G401 (cell line): Measurements from ENCODE around the gene PRKN. TPM values are rescaled to one million over a fixed set of nuclear protein-coding genes. Genes with fewer than 3 reads are reported as not detected.
"Not testable (repeated sequence)": the region's sequence is repeated elsewhere in the genome, so short reads cannot be mapped to it uniquely, and the experiment has no call there.

ENCODE experiments used
- DNase-seq: peaks from one replicate; pipeline ENCODE4 v3.0.0-alpha.2; 2015; ENCODE audit warnings: low spot score
- in situ Hi-C: cut with HindIII; loops from 2 replicates; pipeline ENCODE4 v1.10.0; 2016; ENCODE audit warnings: low sequenced_read_pairs, mixed read lengths
- total RNA-seq: library from RNA; depleted of rRNA; stranded (reverse); fragments of >200 nt; shearing (Covaris generic); gene quantifications from 2 replicates; pipeline ENCODE4 v1.2.3, GENCODE V29; 2014

Gene PRKN
- total RNA-seq, 1 experiment from 2014 or later: 1.1 TPM

DNA sequence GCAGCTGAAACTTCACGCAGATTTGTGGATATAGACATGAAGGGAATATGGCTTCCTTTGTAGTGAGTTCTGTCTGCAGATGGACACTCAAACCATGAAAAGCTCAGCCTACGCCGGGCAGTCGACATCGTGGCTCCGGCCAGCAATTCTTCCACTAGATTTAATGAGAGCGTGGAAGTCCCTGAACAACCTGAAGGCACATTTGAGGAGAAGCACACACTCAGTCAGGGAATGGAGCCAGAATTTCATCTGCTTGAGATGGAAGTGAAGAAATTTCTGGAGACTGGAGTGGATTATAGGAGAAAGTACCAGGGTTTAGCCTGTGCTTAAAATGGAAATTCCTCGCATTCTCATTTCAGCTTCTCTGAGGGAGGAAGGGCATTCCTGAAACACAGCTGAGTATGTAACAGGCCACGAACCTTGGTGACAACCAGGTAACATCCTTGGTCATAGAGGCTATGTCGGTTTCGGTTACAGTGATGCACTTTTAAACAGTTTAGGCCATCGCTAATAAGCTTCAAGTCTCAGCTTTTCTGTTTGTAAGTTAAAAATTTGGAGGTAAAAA lies 1373.2 kb downstream of the PRKN start:
- peak; percentile 79 for DNase-seq
- in situ Hi-C loops: no loop called here

DNA sequence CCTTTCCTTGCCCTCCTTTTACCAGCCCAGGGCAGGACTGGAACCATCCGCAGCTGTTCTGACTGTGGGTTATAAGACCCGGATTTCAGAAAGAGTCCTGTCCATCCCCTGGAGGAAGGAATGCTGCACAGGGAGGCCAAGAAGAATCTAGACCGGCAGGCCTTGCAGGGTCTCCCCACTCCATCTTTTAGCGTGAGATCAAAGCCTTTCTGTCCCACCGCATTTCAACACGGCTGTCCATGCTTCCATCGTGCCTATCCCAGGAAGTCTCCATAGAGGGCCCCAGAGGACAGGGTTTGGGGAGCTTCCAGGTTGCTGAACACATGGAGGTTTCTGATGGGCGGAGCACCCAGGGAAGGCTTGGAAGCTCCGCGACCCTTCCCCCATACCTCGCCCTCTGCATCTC lies 1374.4 kb downstream of the PRKN start:
- DNase-seq: peak; percentile 13
- in situ Hi-C loops: no loop called here

DNA sequence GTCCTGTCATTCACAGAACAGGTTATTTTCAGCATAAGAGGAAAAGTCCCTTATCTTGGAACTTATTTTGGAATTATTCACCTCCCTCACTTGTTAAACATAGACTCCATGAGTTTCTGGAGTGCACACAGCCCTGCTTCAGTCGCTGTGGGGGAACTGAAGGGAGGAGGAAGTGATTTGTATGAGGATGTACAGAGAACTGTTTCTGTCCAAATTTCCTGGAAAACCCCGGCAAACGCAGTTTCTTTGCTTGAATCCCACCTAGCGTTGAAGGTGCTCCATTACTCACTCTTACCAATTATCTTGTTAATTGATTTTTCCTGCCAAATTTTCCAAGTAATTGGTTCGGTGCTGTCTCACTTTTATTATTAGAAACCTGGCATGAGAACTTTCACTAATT lies 1375.7 kb downstream of the PRKN start:
- no peak for DNase-seq
- in situ Hi-C loops: no loop called here

DNA sequence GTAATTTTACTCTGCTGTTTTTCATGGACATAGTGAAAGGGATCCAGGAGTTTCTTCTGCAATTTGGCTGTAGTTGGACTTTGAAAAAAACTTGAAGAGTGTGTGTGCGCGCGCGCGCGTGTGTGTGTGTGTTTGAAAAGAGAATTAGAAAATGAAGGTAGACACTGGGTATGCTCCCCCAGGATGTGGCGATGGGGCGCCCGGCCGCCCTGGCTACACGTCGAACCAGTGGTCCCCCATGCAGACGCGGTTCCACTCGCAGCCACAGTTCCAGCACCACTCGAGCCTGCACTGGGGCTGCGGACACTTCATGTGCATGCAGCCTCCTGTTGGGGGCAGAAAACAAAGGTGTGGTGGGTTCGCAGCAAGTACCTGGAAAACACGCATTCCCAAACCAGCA lies 1377.7 kb downstream of the PRKN start:
- no peak for DNase-seq

DNA sequence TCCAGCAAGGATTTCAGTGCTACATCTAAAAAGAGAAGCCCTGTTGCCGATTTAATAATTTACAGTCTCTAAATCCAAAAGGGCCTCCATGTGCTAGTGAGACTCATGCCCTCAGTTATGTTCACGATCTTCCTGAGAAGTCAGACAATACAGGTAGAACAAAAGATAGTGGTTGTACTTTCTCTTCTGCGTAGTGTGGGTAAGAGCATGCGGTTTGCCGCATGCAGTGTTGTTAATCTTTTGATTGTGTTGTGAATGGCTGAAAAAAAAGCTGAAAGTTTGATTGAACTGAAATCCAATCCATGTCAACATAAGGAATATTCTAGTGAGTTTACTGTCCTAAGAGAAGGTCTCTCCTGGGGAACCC lies 1379.0 kb downstream of the PRKN start:
- in situ Hi-C loops: no loop called here

More for the DNA sequence above, 1377.7 kb downstream of the PRKN start:
- in situ Hi-C loops: no loop called here

DNA sequence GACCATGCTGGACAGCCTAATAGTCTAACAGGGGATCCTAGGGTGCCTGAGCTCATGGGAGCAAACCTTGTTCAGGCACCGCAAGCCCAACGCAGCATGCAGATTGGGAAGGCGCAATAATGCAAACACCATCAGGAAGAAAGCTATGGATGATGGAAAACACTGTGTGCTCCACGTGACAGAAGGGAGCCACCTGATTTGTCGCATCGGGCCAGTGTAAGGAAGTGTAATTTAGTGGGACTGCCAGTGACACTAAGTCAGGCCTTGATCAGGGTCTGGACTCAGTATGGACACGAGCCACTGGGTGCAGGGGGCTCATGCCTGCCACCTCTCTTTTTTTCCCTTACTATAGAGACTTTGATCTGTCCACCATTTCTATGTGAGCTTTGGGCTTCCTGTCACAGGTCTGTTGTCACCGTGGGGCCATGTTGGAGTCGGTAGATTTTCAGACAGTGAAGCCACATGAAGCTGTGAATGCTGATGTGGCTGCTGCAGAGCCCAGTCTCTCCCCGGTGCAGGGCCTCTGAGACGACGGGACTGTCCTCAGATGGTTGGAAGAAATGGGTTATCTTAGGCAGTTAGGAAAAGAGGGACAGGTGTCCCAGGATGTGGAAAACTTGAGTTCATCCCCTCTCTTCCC lies 1379.5 kb downstream of the PRKN start:
- in situ Hi-C loops: no loop called here
- no peak for DNase-seq

More for the DNA sequence above, 1379.0 kb downstream of the PRKN start:
- no peak for DNase-seq

DNA sequence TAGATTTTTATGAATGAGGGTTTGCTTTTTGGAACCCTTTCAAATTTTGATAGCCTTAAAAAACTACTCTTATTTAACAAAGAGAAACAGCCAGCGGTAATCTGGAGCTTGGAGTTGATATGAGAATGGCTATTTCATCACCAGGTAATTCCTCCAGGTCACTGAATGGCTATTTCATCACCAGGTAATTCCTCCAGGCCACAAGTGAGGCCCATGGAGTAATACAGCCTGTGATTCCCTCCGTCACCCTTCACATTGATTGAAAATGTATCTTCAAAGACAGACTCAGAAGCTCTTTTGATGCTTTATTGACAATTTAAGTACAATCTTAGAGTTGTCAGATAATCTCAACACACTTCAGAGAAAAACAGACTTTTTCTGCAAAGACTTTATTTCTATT lies 1380.4 kb downstream of the PRKN start:
- DNase-seq: no peak
- in situ Hi-C loops: no loop called here

DNA sequence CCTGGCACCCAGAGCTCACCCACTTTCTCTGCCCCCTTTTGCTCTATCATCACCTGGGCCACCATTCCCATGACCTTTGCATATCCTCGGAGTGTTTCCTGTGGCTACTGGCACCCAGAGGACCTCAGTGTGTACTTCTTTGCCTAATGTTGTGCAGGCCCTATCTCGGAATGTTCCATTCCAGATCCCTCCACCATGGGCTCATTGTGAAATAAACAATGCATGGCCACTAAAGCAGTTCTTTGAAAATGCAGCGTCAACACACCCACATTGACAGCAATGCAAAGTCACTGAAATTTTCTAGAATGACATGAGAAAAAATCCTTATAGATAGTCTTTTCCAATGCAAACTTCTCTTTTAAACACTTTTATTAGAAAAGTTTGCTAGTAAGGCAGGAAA lies 1380.8 kb downstream of the PRKN start:
- in situ Hi-C loops: no loop called here
- DNase-seq: no peak

DNA sequence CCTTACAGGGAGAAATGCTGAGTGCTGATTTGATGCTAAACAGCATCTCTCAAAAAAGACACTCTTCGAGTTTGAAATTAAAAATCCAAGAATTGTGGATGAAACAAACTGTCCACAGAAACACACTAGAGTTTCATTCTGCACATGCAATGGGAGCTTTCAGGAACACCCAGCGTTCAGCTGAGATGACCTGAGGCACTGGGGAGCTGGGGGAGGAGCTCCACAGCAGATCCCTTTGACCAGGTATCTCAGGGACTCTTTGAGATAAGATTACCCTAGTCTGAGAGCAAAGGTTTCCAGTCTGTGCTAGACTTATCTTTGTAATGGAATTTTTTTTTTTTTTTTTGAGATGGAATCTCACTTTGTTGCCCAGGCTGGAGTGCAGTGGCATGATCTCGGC lies 1382.9 kb downstream of the PRKN start:
- no peak for DNase-seq
- in situ Hi-C loops: no loop called here

DNA sequence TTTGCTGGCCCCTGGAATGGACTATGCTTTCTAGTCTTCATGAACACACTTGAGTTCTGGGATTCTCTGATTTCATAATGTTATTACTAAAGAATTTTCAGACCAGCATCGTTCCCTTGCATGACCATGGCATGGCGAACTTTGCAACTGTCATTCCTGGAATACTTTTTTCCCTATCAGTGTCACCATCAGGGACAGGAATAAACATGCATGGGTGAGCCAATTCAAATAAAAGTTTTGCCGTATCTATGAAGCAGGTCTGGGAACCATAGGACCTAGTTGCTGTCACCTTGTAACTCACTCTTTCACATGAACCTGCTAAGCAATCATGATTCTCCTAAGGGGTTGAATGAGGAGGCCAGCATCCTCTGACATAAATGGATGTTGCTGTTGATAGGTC lies 1385.5 kb downstream of the PRKN start:
- no peak for DNase-seq
- in situ Hi-C loops: no loop called here

DNA sequence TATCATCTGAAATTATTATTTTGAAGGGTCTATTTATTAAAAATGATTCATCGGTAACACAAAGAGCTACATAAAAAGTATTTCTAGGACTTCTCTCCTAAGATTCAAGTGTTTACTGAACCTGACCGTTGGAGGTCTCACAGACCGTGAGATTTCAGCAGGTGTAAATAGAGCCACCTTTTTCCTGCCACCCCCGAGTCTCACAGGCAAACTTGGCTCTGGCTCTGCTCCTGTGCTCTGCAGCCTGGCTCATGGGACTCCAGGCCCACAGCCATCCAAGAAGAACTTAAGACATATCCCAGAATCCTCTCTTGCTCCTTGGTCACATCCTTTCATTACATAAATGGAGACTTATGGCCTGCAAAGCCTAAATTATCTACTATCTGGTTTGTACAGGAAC lies 1385.9 kb downstream of the PRKN start:
- in situ Hi-C loops: no loop called here
- no peak for DNase-seq

DNA sequence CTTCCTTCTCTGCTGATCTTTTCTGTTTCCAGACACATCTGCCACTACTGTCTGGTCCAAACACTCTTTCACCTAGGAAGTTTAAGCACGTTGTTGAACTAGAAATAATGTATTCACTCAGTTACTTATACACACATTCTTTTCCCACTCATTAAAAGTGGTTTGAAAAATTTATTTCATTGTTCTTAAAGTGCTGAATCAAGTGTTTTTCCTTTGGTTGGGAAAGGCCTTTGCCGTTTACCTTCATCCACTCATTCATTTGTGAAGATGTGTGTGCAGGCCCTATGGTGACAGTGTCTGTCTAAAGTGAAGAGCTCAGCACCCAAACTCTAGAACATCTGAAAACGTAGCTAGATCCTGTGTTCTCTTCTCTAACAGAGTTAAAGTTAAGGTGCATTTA lies 1389.6 kb downstream of the PRKN start:
- DNase-seq: no peak
- in situ Hi-C loops: no loop called here

DNA sequence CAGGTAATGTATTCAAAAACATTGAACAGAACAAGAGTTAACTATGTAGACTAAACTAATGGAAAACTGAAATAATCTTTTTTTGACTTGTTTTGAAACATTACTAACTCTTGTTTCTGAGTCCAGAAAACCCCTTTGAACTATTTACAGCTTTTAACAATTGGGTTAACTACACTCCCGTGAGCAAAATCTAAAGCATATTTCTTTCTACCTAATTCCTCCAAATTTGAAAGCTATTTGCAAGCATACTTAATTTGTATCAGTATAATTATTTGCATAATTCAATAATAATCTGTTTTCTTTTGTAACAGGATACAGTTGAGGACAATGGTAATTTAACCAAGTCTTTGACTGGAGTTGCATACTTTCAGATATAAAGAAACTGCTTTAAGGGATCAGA lies 1391.1 kb downstream of the PRKN start:
- DNase-seq: no peak
- in situ Hi-C loops: no loop called here

DNA sequence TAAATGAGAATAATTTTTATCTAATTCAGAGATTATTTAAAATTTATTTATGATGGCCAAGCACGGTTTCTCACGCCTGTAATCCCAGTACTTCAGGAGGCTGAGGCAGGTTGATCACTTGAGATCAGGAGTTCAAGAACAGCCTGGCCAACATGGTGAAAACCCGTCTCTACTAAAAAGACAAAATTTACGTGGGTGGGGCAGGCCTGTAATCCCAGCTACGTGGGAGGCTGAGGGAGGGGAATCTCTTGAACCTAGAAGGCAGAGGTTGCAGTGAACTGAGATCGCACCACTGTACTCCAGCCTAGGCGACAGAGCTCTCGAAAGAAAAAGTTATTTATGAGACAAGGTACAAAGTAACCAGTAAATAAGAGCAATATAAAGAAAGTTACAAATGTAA lies 1394.2 kb downstream of the PRKN start:
- no peak for DNase-seq
- in situ Hi-C loops: no loop called here

DNA sequence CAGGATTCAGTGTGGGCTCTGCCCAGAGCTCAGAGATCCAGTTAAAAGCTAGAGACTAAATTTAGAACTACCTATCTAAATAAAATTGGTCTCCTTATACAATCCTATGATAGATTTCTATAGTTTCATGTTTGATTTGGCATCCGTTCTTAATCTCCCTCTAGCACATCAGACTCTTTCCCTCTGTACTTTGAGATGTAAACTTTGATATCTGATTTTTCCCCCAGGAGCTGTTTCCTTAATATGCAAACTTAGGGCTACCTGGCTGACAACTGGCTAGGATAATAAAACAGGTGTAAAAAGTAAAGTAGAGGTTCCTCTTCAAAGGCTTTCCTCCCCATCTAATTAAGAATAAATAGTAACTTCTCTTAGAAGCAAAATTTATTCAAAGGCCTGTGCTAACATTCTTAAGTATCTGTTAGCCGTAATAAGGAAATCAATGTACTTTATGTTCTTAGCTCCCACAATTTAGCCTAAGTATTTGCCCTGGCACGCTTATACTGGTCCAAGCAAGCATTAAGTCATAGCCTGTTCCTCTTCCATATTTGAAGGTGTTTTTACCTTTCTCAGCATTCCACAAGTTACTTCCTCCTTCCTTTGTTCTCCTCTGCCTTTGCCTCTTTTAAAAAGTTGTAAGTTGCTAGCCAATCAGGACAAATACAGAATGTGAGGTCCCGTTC lies 1396.0 kb downstream of the PRKN start:
- DNase-seq, in situ Hi-C loops: not testable (repeated sequence)

DNA sequence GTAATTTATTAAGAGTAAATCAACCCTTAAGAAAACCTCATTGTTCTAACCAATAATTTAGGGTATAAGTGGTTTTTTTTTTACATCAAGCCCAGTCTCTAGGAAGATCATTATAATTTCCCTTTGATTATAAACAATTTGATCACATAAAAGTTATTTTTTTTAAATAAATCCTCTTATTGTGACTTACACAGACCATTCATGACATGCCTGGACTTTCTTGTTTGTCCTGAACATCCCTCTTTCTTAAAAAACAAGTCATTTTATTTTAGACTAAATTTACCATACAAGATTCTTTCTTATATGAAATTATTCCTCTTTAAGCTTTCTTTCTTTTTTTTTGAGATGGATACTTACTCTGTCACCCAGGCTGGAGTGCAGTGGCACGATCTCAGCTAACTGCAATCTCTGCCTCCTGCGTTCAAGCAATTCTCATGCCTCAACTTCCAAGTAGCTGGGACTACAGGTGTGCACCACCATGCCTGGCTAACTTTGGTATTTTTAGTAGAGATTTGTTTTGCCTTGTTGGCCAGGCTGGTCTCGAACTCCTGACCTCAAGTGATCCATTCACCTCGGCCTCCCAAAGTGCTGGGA lies 1400.1 kb downstream of the PRKN start:
- DNase-seq: no peak
- in situ Hi-C loops: no loop called here

DNA sequence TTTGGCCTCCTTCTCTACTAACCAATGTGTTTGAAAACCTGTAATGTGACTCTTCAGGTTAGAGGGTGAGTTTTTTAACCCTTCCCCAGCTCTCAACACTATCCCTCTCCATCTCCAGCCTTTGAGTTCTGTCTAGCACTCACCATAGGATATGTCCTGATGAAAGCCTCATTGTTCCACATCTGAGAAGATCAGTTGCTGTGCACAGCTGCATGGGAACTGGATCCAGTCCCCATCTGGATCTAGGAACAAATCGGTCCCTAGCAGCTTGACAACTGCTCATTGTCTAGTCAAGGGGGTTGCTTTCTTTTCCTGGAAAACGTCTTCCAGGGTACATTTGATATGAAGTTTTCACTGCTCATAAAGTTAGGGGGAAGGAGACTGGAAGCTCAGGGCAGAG lies 1408.3 kb downstream of the PRKN start:
- in situ Hi-C loops: no loop called here

DNA sequence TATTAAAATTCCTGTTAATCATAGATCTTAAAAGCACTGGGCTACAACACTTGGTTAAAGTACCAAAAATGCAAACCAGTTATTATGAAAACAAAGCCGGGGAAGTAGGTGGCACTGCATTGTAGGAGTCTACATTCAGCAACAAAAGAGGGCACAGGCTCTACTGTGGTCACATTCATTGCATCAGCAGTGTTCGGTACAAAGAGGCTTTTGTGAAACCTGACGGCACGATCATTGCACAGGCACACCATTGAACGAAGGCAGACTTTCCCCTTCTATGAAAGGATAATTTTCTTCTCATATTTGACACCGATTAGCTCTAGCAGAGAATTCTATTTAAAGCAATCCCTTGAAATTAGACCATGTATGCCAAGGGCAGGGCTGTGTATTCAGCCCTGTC lies 1409.1 kb downstream of the PRKN start:
- in situ Hi-C loops: no loop called here
- peak; percentile 7 for DNase-seq

More for the DNA sequence above, 1408.3 kb downstream of the PRKN start:
- peak; percentile 1 for DNase-seq

DNA sequence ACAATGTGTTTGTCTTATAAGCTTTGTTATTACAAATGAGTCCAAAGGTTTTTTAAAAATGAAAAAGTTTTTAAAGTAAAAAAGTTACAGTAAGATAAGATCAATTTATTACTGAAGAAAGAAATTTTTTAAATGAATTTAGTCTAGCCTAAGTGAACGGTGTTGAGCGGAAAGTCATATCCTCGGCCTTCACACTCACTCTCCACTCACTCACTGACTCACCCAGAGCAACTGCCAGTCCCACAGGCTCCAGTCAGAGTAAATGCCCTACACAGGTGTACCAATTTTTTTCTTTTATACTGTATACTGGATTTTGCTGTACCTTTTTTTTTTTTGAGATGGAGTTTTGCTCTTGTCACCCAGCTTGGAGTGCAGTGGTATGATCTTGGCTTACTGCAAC lies 1411.0 kb downstream of the PRKN start:
- in situ Hi-C loops: no loop called here

DNA sequence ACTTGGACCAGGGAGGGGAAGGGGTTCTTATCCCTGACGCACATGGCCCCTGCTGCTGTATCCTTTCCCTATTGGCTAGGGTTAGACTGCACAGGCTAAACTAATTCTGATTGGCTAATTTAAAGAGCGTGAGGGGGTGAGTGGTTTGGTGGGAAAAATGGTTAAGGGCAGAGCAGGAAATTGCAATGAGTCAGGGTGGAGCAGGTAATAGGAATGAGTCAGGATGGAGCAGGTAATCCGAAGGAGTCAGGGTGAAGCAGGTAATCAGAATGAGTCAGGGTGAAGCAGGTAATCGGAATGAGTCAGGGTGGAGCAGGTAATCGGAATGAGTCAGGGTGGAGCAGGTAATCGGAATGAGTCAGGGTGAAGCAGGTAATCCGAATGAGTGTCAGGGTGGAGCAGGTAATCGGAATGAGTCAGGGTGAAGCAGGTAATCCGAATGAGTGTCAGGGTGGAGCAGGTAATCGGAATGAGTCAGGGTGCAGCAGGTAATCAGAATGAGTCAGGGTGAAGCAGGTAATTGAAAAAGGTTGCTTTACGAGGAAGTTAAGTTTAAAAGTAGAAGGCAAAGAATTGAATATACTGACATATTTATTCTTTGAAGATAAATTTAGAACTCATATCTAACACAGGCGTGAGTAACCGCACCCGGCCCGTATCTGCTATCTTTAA lies 1412.2 kb downstream of the PRKN start:
- DNase-seq, in situ Hi-C loops: not testable (repeated sequence)

More for the DNA sequence above, 1411.0 kb downstream of the PRKN start:
- DNase-seq: no peak
